GM21529 (cell line): ENCODE data around the gene COG4.

Experiments used
- ATAC-seq: cut with Tn5 transposase; IDR thresholded peaks from one replicate; pipeline ENCODE4 v1.9.1; 2021; ENCODE audit not compliant: unreplicated experiment

COG4 gene

GRCh38 chr16:70434484-70435260 is 88.7 kb downstream of the COG4 start:
- no peak for ATAC-seq

GRCh38 chr16:70433458-70434103 is 89.8 kb downstream of the COG4 start:
- ATAC-seq: no peak

- peak; percentile 26 for ATAC-seq
Observed at GRCh38 chr16:70432723-70433457, 90.5 kb downstream of the COG4 start.

- ATAC-seq: no peak
Observed at GRCh38 chr16:70432356-70432722, 91.0 kb downstream of the COG4 start.

GRCh38 chr16:70430667-70431536 is 92.5 kb downstream of the COG4 start:
- peak; percentile 44 for ATAC-seq
